Mesothelial cell of epicardium (in vitro differentiated cells): ENCODE measurements around the gene HSD17B4. TPM values are rescaled to one million over a fixed set of nuclear protein-coding genes. Genes with fewer than 3 reads are reported as not detected.
"Not testable (repeated sequence)": the region's sequence is repeated elsewhere in the genome, so short reads cannot be mapped to it uniquely, and the experiment has no call there.

ENCODE experiments used
- DNase-seq, 2 experiments: peaks; one replicate each; pipeline ENCODE4 v3.0.0; 2021; ENCODE audit warnings: low spot score in 2 of 2; ENCODE audit not compliant: unreplicated experiment in 2 of 2
- H3K27ac Mint-ChIP-seq: 2 replicates; pipeline ENCODE4 v1.8.0; 2021; ENCODE audit warnings: mixed read lengths
- H3K27me3 Mint-ChIP-seq: 2 replicates; pipeline ENCODE4 v1.8.0; 2021; ENCODE audit warnings: low read depth, mixed read lengths
- H3K36me3 Mint-ChIP-seq: 2 replicates; pipeline ENCODE4 v1.8.0; 2021; ENCODE audit warnings: mixed read lengths
- H3K4me1 Mint-ChIP-seq: 2 replicates; pipeline ENCODE4 v1.8.0; 2021; ENCODE audit warnings: mixed read lengths
- H3K4me3 Mint-ChIP-seq: 2 replicates; pipeline ENCODE4 v1.8.0; 2021; ENCODE audit warnings: mild to moderate bottlenecking, moderate library complexity, mixed read lengths
- H3K9me3 Mint-ChIP-seq: 2 replicates; pipeline ENCODE4 v1.8.0; 2021; ENCODE audit warnings: mixed read lengths
- CTCF ChIP-seq: fragments of 200-600 bp; sonication (generic); IDR thresholded peaks from one replicate; pipeline ENCODE4 v1.5.0; 2021; ENCODE audit warnings: antibody characterized with exemption; ENCODE audit not compliant: unreplicated experiment
- total RNA-seq: library from RNA; stranded (reverse); gene quantifications from 3 replicates; pipeline ENCODE4 v1.2.1, GENCODE V29; 2021

HSD17B4 gene
- total RNA-seq, 1 donor from 2014 or later = 146 TPM

- Mint-ChIP-seq H3K27me3 (no peaks in the 10 kb centered on the region), H3K36me3 (no peaks in the 10 kb centered on the region), H3K4me1 (peaks cover 25% of the 10 kb centered on the region), H3K27ac (peak overlapping the region; percentile 9), H3K9me3 (peaks cover 5% of the 10 kb centered on the region), H3K4me3 (no peak overlapping the region)
- no peak for TF ChIP-seq CTCF
- no peak for DNase-seq
Observed at GRCh38 chr5:119417891-119418605, 34.2 kb upstream of the HSD17B4 start.

- Mint-ChIP-seq H3K27me3 (no peaks in the 10 kb centered on the region), H3K4me3 (no peak overlapping the region), H3K4me1 (peaks cover 25% of the 10 kb centered on the region), H3K9me3 (peaks cover 5% of the 10 kb centered on the region), H3K27ac (peak overlapping the region; percentile 82), H3K36me3 (no peaks in the 10 kb centered on the region)
- DNase-seq = no peak
- TF ChIP-seq CTCF = no peak
Observed at GRCh38 chr5:119418606-119419100, 33.6 kb upstream of the HSD17B4 start.

- Mint-ChIP-seq H3K4me3 (no peak overlapping the region), H3K9me3 (no peaks in the 10 kb centered on the region), H3K27ac (no peak overlapping the region), H3K4me1 (peaks cover 25% of the 10 kb centered on the region), H3K36me3 (no peaks in the 10 kb centered on the region), H3K27me3 (no peaks in the 10 kb centered on the region)
- DNase-seq = no peak
- TF ChIP-seq CTCF = no peak
Observed at GRCh38 chr5:119420169-119420568, 32.1 kb upstream of the HSD17B4 start.

GRCh38 chr5:119426057-119426456 is 26.2 kb upstream of the HSD17B4 start:
- H3K4me3 Mint-ChIP-seq = no peak overlapping the region

GRCh38 chr5:119427060-119427459 is 25.2 kb upstream of the HSD17B4 start:
- H3K4me3 Mint-ChIP-seq = no peak overlapping the region
- H3K36me3 Mint-ChIP-seq = no peaks in the 10 kb centered on the region
- peaks cover 6% of the 10 kb centered on the region for H3K9me3 Mint-ChIP-seq
- H3K27ac Mint-ChIP-seq = peak overlapping the region; percentile 1
- no peak for DNase-seq
- TF ChIP-seq CTCF = no peak
- no peaks in the 10 kb centered on the region for H3K27me3 Mint-ChIP-seq
- peaks cover 12% of the 10 kb centered on the region for H3K4me1 Mint-ChIP-seq

More at GRCh38 chr5:119426057-119426456, 26.2 kb upstream of the HSD17B4 start:
- no peak for TF ChIP-seq CTCF
- DNase-seq = no peak
- Mint-ChIP-seq H3K27ac (no peak overlapping the region), H3K4me1 (peaks cover 12% of the 10 kb centered on the region), H3K27me3 (no peaks in the 10 kb centered on the region), H3K9me3 (no peaks in the 10 kb centered on the region), H3K36me3 (no peaks in the 10 kb centered on the region)

- not testable (repeated sequence) for DNase-seq, H3K27me3 Mint-ChIP-seq, H3K36me3 Mint-ChIP-seq, H3K4me3 Mint-ChIP-seq
- peaks cover 12% of the 10 kb centered on the region for H3K4me1 Mint-ChIP-seq
- peaks cover 11% of the 10 kb centered on the region for H3K9me3 Mint-ChIP-seq
- peak overlapping the region; percentile 1 for H3K27ac Mint-ChIP-seq
Observed at GRCh38 chr5:119427596-119427995, 24.7 kb upstream of the HSD17B4 start.

- peaks cover 12% of the 10 kb centered on the region for H3K4me1 Mint-ChIP-seq
- H3K36me3 Mint-ChIP-seq, DNase-seq, H3K27ac Mint-ChIP-seq, H3K27me3 Mint-ChIP-seq, H3K4me3 Mint-ChIP-seq: not testable (repeated sequence)
- H3K9me3 Mint-ChIP-seq = peaks cover 11% of the 10 kb centered on the region
Observed at GRCh38 chr5:119428166-119428565, 24.1 kb upstream of the HSD17B4 start.

GRCh38 chr5:119428574-119428973 is 23.7 kb upstream of the HSD17B4 start:
- not testable (repeated sequence) for H3K27me3 Mint-ChIP-seq, H3K27ac Mint-ChIP-seq, DNase-seq, H3K4me3 Mint-ChIP-seq, H3K36me3 Mint-ChIP-seq
- Mint-ChIP-seq H3K9me3 (peaks cover 11% of the 10 kb centered on the region), H3K4me1 (peaks cover 12% of the 10 kb centered on the region)

GRCh38 chr5:119432674-119433237 is 19.5 kb upstream of the HSD17B4 start:
- not testable (repeated sequence) for H3K4me3 Mint-ChIP-seq, H3K27ac Mint-ChIP-seq, DNase-seq, H3K4me1 Mint-ChIP-seq, H3K36me3 Mint-ChIP-seq, H3K27me3 Mint-ChIP-seq
- H3K9me3 Mint-ChIP-seq = peaks cover 14% of the 10 kb centered on the region
